Fibroblast of lung (primary cell): ENCODE results near the gene GJC2.

Experiments
- EZH2 ChIP-seq: IDR thresholded peaks from 2 replicates; pipeline ENCODE4 v1.5.1; 2012; ENCODE audit warnings: low read length, control low read depth, mild to moderate bottlenecking; ENCODE audit errors: missing control alignments
- TF ChIP-seq, protein P1 (sequence below), 2 donors: IDR thresholded peaks in 1 of 2; conservative IDR thresholded peaks in 1 of 2; 1 replicate in 1 of 2; 2 replicates in 1 of 2; pipeline ENCODE4 v1.5.1; 2011 to 2012; ENCODE audit warnings: low read length in 2 of 2, control low read depth in 1 of 2, inconsistent platforms in 1 of 2, low read depth in 1 of 2, mild to moderate bottlenecking in 1 of 2

- TF ChIP-seq, protein P1, sequence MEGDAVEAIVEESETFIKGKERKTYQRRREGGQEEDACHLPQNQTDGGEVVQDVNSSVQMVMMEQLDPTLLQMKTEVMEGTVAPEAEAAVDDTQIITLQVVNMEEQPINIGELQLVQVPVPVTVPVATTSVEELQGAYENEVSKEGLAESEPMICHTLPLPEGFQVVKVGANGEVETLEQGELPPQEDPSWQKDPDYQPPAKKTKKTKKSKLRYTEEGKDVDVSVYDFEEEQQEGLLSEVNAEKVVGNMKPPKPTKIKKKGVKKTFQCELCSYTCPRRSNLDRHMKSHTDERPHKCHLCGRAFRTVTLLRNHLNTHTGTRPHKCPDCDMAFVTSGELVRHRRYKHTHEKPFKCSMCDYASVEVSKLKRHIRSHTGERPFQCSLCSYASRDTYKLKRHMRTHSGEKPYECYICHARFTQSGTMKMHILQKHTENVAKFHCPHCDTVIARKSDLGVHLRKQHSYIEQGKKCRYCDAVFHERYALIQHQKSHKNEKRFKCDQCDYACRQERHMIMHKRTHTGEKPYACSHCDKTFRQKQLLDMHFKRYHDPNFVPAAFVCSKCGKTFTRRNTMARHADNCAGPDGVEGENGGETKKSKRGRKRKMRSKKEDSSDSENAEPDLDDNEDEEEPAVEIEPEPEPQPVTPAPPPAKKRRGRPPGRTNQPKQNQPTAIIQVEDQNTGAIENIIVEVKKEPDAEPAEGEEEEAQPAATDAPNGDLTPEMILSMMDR (conservative IDR thresholded peaks at IDR 0.05 in 1 of 2, IDR thresholded peaks at IDR 0.05 in 1 of 2; ENCODE audit: low read depth in 1 of 2, low read length in 2 of 2) = no peak
- TF ChIP-seq EZH2 = no peak
These were observed 8.6 kb downstream of the GJC2 start for GRCh38 chr1:228158151-228159007.
